NB4 (cell line): ENCODE data around the gene TTN.

Source experiments
- DNase-seq: peaks from one replicate; pipeline ENCODE4 v3.0.0; 2010; ENCODE audit warnings: low read depth
- H3K4me3 ChIP-seq: one replicate; pipeline ENCODE4 v1.5.1; 2011; ENCODE audit warnings: mild to moderate bottlenecking, low read depth, low read length, moderate library complexity
- CTCF ChIP-seq: IDR thresholded peaks from one replicate; pipeline ENCODE4 v1.5.1; 2012; ENCODE audit warnings: low read depth, low read length
- MAX ChIP-seq: IDR thresholded peaks from 2 replicates; pipeline ENCODE4 v1.6.1; 2011; ENCODE audit warnings: low read depth, low read length
- MYC ChIP-seq: IDR thresholded peaks from 2 replicates; pipeline ENCODE4 v1.6.1; 2011; ENCODE audit warnings: low read depth, low read length
- POLR2A ChIP-seq: IDR thresholded peaks from 2 replicates; pipeline ENCODE4 v1.6.1; 2011; ENCODE audit warnings: mild to moderate bottlenecking; ENCODE audit not compliant: insufficient read length; ENCODE audit errors: extremely low read depth

TTN gene

GRCh38 chr2:178829981-178830380, 22.8 kb upstream of the TTN start:
- TF ChIP-seq CTCF (no peak), POLR2A (no peak)
- H3K4me3 ChIP-seq = no peak overlapping the region
- no peak for DNase-seq

GRCh38 chr2:178829299-178829960, 22.2 kb upstream of the TTN start:
- DNase-seq = no peak
- TF ChIP-seq MYC (no peak), MAX (no peak), CTCF (no peak), POLR2A (no peak)
- no peak overlapping the region for H3K4me3 ChIP-seq

- DNase-seq = no peak
- no peak for TF ChIP-seq CTCF
- TF ChIP-seq MYC = no peak
- TF ChIP-seq POLR2A = no peak
- TF ChIP-seq MAX = no peak
- no peak overlapping the region for H3K4me3 ChIP-seq
Measured at GRCh38 chr2:178828486-178828881, 21.3 kb upstream of the TTN start.

- no peak for DNase-seq
Measured at GRCh38 chr2:178827739-178828485, 20.7 kb upstream of the TTN start.

GRCh38 chr2:178827111-178827510, 19.9 kb upstream of the TTN start:
- H3K4me3 ChIP-seq = no peak overlapping the region
- TF ChIP-seq POLR2A (no peak), CTCF (no peak), MYC (no peak), MAX (no peak)
- no peak for DNase-seq

More at GRCh38 chr2:178827739-178828485, 20.7 kb upstream of the TTN start:
- no peak for TF ChIP-seq POLR2A
- no peak for TF ChIP-seq MYC
- no peak for TF ChIP-seq CTCF
- no peak for TF ChIP-seq MAX
- H3K4me3 ChIP-seq = no peak overlapping the region
